Kidney glomerular epithelial cell (primary cell): ENCODE data around the gene DPP6.

ENCODE experiments used
- DNase-seq: peaks from one replicate; lab custom pipeline; 2025; lab: John Stamatoyannopoulos, UW

Gene DPP6

DNA sequence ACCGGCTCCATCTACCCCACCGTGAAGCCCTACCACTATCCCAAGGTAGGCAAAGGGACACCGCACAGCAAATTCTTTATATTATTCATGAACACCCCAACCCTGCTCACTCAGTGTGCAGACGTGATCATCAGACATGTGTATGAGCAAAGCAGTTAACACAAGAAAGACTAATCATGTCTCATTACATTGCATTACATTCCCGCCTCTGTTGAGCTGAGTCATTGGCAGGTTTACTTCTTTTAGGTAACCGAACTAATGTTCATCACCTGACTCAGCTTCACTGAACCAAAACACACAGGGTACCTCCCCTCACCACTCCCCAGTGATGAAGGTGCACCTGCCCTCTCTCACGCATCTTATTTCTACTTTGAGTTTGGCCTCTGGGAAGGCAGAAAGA lies 717.3 kb downstream of the DPP6 start:
- no peak for DNase-seq

DNA sequence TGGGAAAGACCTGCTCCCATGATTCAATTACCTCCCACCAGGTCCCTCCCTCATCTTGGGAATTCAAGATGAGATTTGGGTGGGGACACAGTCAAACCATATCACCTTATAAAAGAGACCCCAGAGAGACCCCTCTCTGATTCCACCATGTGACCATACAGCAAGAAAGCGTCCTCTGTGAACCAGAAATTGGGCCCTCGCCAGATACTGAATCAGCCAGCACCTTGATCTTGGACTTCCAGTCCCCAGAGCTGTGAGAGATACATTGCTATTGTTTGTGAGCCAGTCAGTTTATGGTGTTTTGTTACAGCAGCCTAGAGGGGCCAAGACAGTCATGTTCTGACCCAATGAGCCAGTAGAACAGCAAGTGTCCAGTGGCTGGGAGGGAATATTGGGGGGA lies 718.2 kb downstream of the DPP6 start:
- DNase-seq, result no peak

DNA sequence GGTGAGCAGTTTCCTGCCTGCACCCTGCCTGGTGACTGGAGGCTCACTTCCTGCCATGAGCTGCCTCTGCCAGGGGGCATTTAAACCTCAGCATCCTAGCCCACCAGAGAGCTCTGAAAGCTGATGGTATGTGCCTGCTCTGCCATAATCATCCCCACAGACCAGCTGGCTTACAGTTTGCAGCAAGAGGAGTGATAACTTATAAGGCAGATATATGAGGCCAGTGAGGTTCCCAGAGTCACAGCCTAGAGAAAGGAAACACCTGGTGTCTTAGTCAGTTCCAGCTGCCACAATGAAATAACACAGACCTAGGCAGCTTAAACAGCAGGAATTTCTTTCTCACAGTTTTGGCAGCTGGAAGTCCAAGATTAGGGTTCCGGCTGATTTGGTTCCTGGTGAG lies 718.8 kb downstream of the DPP6 start:
- no peak for DNase-seq

DNA sequence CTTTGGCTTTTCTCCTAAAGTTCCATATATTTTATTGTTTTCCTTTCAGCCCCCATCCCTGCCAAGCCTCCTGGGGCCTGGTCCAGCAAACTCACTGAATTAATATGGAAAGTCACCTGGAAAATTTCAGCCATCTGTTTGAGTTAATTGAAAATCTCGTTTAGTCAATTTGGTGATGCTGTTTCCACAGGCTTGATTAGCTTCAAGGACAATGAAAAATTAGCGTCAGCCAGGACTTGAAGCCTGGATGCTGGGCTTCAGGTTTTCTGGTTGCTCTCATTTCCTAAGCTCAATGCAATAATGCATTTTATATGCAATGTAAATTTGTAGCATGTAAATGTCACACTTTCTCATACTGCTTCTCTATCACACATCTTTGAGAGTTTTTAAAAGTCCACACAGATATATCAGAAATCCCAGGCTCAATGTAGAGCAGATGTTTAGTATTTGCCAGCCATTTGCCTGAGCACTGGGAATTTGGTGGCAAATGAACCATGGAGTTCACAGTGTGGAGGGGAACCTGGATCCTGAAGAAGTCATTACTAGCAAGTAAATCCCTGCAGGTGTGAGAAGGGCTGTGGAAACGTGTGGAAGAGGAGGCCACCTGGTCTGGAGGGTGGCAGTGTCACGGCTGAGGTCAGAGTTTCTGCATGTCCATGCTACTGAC lies 722.2 kb downstream of the DPP6 start:
- no peak for DNase-seq

DNA sequence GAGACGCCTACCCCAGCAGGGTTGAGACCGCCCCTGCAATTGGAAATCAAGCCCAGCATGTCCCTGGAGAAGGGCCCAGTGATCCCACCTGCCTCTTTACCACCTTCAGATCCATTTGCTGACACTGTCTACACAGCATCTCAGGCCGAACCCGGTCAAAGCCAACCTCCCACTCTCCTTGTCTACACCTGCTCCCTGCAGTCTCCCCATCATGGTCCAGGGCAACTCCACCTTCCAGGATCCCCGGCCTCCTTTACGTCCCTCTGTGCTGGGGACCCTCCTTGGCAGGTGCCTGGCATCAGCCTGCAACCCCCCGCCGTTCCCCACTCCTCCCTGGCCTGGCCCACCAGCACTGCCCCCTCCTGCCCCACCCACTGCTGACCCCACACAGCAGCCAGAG lies 723.5 kb downstream of the DPP6 start:
- no peak for DNase-seq

DNA sequence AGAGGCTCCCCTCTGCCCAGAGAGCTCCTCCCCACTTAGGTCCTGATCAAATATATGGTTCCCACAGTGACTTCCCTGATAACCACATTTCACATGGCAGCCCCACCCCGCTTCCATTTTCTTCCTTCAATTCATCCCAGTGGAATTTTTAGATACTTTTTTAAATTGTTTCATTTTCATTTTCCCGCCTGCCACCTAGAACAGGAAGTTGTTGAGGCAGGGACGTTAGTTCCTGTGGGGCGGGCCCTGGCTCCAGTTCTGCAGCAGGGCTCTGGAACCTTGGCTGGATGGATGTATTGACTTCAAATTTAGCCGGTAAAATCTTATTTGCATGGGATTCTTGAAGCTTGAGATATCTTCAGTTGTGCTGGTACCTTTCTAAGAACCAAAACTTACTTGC lies 724.2 kb downstream of the DPP6 start:
- no peak for DNase-seq

DNA sequence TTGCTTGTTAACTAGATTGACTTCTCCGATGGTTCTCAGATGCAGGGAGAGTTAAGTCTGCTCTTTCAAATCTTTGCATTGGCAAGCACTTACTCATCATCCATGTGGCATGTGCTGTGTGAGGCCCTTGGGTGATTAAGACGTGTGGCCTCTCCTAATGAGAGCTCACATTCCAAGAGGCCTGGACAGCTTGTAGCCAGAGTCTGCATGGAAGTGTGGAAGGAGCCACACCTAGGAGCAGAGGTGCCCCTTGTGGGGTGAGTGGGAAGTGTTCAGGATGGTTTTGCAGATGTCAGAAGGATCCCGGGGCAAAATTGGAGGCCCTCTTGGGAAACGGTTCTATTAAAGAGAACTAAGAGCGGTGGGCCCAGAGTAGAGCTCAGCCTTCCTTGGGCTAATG lies 724.8 kb downstream of the DPP6 start:
- no peak for DNase-seq

DNA sequence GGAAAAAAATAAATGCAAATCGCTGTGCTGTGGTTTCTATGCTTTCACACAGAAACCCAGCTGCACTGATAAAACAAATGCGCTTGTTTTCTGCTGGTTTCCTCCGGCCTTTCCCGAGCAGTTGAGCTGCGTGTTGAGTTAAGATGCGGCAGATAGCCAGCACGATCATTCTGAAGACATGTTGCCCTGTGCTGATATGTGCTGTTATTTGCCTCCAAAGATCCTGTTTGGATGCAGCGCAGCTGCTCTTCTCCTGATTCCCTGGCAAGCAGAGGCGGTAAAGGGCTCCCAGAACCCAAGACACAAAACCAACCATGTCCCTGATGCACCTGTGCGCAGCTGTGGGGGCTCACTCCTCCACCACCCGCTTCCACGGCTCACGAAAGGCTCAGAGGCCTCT lies 725.3 kb downstream of the DPP6 start:
- DNase-seq, result no peak

DNA sequence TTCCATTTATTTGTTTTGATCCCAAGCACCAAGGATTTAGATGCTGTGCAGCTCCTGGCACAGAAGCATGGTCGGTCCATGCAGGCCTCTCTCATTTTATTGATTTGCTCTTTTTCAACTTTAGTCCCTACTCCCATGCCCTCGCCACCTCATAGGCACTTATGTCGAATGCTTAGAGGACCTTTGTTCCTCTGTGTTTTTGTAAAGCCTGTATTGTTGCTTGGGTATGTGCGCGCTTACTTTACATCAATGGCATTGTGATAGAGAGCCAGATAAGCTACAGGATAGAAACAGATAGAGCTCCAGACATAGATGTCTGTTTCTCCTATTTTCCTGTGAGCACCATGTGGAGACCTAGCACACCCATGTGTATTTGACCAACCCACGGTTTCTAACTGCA lies 725.7 kb downstream of the DPP6 start:
- no peak for DNase-seq

DNA sequence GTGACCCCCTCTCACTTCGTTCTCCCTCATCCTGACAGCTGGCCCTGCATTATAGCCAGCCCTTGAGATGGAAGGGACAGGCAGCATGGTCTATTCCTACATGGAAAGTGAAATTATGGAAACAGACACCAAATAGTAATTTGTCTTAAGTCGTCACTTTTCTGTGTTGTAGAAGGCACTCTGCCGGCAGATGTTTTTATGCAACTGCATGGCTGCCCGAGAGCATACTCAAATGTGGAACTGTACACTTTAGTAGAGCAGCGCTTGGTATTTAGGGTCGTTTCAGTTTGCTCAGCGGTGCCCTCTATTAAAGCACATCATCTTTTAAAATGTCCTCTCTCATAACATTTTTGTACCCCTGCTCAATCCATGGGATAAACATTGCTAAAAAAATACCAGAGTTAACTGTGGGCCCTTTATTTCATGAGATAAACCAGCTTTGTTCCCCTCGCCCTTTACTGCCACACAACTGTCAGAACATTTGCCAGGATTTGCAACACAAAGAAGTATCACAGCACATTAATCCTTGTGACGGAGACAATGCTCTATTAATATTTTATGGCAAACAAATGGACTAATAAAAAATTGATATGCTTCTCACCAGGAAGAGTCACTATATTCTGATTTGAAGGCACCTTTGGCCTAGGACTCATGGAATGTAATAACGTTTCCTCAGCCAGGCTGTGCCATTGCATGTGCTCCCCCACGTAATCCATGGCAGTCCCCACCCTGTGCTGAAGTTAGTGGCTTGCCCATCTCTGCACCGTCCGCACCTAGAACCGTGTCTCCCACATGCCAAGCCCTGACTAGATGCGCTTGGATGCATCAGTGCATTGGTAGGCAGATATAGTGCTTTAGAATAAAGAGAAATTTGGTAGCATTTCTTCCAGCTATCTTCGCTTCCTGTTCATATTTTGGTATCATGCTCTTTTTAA lies 729.4 kb downstream of the DPP6 start:
- no peak for DNase-seq

DNA sequence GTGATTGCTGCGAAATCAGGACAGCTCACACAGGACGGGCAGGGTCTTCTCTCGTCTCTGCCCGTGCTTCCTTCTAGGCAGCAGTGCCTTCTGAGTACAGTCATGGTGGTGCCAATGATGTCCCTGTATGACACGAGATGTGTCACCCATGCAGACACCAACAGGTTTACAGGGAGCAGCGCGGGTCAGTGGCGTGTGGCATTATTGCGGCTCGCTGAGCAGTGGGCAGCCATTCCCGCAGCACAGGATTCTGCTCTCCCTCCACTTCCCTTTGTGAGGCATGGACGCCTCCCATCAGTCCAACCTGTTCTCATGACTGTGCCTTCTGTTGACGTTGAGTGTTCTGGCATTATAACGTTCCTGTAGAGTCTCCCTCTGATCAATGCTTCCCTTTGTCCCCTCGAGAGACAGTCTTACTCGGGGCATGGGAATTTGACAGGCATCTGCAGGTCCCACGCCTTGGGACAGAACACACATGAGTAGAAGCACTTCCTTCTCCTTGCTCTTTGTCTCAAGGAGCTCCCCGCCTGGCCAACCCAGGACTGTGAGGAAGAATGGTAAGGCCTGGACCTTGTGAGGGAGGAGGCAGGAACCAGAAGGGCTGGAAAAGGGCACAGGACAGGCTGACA lies 731.2 kb downstream of the DPP6 start:
- DNase-seq, result no peak

DNA sequence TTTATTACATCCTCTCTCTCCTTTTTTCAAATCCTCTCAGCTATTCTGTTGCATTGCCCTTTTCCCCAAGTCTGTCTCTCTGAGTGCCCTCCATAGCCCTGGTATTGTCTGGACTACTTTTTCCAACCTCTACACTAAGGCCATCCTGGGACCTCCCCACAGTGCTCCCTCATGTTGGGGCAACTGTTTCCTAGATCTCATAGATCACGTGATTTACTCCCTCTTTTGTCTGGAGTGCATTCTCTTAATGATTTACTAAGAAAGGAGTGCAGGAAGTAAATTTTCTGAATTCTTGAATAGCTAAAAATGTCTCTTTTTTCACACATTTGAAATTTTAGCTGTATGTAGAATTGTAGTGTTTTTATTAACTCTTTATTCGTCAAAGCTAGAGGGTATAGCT lies 733.7 kb downstream of the DPP6 start:
- DNase-seq, result no peak

DNA sequence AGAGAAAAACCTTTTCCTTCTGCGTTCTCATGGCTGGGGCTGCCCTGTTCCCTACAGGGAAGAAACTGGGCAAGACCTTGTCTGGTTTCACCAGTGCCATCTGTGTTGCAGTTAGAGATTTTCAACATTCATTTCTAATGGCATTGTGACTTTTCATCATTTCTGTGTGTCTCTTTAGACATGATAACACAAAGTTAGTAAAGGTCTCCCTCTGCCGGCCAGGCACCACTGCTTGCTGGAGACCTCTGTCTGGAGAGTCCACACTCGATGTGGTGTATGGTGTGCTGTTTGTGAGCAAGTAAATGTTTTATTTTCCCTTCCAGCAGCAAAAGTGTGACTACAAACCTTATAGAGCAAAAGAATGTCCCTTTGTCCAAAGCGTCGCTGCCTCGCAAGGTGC lies 737.2 kb downstream of the DPP6 start:
- no peak for DNase-seq

DNA sequence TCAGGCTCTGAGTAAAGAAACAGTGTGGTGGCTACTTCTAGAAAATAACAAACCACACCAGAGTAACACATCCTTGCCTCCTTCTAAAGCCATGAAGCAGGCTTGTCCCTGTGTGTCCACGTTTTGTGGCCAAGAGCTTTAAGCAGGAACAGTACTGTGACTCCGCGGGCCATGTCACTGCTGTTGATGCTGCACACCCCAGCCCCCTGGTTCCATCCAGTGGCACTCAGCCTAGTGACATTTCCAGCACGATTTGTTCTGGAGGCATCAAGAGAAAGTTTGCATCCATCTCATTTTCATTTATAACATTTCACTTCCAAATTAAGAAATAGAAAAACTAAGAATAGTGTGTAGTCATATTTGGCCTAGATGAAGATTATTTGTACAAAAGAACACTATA lies 739.4 kb downstream of the DPP6 start:
- no peak for DNase-seq

DNA sequence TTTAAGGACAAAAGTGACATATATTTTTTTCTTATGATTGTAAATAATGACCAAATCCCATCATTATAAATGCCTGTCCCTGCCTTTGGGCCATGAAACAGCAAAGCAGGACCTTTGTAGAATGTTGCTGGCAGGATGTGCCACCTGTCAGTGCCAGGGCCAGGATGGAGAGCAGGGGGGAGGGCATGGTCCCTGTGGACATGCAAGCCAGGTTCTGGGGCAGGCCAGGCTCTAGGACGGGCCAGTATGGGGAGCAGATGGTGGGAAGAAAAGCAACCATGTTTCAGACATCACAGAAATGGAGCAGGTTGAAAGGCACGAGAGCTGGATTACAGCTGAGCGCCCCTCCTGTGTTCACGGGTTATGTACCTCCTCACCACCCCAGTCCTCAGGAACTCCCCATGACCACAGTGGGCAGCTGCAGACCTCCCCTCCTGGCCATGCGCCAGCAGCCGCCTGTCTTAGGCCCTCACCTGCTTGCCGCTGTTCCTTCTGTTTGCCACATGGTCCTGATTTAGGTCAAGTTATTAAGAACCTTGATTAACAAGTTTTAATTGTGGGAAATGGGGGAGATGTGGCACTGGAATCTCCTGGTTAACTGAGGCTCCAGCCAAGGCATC lies 740.3 kb downstream of the DPP6 start:
- no peak for DNase-seq

DNA sequence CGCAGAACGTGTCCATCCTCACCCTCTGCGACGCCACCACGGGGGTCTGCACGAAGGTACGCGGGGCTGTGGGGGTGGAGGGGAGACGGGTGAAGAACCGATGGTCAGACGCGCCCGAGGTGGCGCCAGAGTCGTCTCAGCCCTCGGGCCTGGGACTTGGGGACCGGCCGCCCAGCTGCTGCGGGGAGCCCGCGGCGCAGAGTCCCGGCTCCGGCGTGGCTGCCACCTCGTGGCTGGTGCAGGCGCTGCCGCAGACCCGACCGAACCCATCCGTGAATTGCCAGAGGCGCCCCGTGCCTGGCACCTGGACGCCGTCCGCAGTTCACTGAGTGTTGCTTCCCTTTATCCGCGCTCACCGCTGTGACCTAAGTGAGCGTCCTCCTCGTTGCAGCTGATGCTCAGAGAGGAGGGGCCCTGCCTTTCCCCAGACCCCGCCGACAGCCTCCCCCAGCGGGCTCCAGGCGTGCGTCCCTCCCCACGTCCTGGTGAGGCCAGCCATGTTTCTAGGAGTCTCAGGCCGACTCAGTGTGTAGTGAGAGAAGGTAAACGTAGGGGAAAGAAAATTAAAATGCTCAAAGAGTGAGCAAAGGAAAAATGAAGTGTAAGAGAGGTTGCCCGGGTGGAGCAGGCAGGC lies 742.1 kb downstream of the DPP6 start:
- DNase-seq, result no peak

DNA sequence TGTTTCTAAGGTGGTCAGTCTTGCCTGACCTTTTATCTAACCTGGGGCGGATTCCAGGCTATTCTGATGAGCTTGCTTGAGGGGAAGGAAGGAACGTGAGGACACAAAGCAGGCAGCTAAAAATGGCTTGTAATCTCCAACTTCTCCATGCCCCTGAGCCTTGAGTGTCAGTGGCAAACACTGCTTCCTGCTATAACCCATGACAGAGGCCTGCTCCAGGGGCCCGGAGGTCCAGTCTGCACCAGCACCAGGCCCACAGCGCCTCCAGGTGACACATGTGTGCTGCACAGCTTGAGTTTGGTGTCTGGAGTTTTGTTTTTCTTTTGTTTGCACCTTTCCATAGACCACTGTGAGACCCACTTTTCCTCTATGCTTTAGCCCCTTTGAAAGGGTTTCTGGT lies 742.8 kb downstream of the DPP6 start:
- DNase-seq, result no peak

DNA sequence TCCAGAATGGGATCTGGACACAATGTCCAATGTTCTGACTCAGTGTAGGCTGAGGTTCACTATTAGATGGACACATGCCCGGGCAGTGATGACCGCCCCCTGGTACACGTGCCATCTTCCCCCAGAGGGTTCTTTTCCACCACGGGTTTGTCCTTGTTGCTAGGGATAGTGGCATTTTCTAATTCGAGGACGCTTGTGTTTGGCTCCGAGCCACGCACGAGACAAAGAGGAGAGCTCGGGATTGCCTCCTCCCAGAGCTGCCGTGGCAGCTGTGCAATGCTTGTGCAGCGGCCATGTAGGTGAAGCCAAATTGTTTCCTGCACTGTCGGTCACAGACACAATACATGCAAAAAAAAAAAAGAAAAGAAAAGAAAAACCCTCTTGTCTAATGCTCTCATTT lies 743.2 kb downstream of the DPP6 start:
- DNase-seq, result no peak

DNA sequence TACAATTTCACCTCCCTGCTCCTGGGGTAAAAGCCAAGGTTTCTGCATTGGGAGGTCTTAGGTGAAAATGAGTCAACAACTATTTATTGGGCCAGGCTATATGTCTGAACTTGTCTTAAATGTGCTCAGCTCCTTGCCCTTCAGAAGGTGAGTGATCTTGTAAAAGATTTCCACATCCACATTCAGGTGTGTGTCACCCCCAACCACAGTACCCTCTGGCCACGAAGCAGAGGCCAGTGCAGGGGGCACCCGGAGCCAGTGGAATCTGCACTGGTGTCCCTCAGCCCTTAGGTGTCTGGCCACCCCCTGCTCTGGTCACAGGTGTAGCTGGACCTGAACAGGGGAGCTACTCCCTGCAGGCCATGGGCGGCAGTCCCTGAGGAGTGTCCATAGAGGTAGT lies 752.3 kb downstream of the DPP6 start:
- DNase-seq, result no peak

DNA sequence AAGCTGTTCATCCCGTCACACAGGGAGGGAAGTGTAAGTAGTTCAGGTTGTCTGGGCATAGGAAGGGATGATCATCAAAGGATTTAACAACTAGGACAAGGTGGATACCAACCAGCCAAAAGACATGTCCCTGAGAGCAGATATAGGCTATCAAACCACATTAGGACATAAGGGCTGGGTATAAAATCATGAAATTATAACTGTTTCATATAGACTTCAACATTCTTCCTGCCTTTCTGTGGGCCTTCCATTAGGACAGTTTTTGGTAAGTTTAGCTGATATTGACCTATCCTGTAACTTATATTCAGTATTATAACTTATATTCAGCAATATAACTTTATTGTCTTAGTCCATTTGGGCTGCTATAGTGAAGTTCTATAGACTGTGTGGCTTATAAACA lies 759.8 kb downstream of the DPP6 start:
- no peak for DNase-seq

DNA sequence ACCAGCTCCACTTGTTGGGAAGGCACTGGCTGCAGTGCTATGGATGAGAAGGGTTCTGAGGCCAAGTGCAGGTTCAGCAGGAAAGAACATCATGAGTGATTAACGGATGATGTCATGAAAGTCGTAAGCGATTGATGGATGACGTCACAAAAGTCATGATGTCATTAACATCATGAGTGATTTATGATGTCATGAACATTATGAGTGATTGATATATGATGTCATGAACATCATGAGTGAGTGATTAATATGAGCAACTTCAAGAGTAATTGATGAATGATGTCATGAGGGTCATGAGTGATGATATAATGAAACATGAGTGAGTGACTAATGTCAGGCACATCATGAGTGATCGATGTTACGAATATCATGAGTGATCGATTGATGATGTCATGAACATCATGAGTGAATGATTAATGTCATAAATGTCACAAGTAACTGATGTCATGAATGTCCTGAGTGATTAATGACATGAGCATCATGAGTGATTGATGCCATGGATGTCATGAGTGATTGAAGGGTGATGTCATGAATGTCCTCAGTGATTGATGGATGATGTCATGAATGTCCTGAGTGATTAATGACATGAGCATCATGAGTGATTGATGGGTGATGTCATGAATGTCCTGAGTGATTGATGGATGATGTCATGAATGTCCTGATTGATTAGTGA lies 765.2 kb downstream of the DPP6 start:
- no peak for DNase-seq

DNA sequence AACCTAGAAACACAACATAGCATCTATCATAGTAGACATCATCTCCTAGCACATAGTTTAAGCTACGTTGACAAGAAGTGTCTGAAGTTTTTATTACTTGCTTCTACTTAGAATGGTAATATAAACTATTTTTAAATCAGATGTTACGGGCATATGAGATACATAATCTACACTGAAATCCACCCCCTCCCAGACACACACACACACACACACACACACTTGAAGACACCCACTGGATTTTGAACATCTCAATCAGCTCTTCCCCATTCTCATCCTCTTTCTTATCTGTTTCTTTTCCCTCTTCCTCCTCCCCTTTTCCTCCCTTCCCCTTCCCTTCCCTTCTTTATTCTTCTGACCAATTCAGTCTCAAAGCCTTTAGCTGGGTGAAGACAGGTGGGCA lies 774.8 kb downstream of the DPP6 start:
- DNase-seq, result no peak
